ENCODE measurements around the gene TAAR8. TPM values are rescaled to one million over a fixed set of nuclear protein-coding genes. Genes with fewer than 3 reads are reported as not detected.

TAAR8 gene
- total and polyA plus RNA-seq, 2 experiments from 2014 or later, result not detected

- no peaks in the 10 kb centered on the region for H3K36me3 ChIP-seq (ENCODE audit: insufficient read depth)
- no peak overlapping the region for H3K27ac ChIP-seq (ENCODE audit: low read depth)
- Mint-ChIP-seq H3K27me3 (ENCODE audit: insufficient read depth, low read depth, poor library complexity) (no peaks in the 10 kb centered on the region), H3K36me3 (ENCODE audit: low read depth) (no peaks in the 10 kb centered on the region), H3K27ac (no peak overlapping the region), H3K4me1 (peaks cover 15% of the 10 kb centered on the region), H3K9me3 (no peaks in the 10 kb centered on the region; the same call in 2 of the 3 replicates), H3K4me3 (no peak overlapping the region)
- ATAC-seq (no peak), DNase-seq (ENCODE audit: low spot score) (no peak)
- H2AFZ ChIP-seq, result no peak overlapping the region
- H3K4me2 ChIP-seq, result peak overlapping the region; percentile 88
- peaks cover 10% of the 10 kb centered on the region for H4K20me1 ChIP-seq (replicated peaks; ENCODE audit: insufficient read depth)
- peak overlapping the region; percentile 70 for H3K4me3 ChIP-seq
- H3K27me3 ChIP-seq (ENCODE audit: insufficient read depth), result no peaks in the 10 kb centered on the region
- peaks cover 18% of the 10 kb centered on the region; the same call in 1 of the 2 replicates for H3K4me1 ChIP-seq (ENCODE audit: insufficient read depth)
- H3K79me2 ChIP-seq (replicated peaks; ENCODE audit: insufficient read depth), result peaks cover 62% of the 10 kb centered on the region
- no peaks in the 10 kb centered on the region for H3K9me2 ChIP-seq (ENCODE audit: insufficient read depth)
- no peaks in the 10 kb centered on the region for H3F3A ChIP-seq (replicated peaks; ENCODE audit: low read depth)
- TF ChIP-seq JUNB (IDR thresholded peaks at IDR 0.05; ENCODE audit: unreplicated experiment), result no peak
- no peak for TF ChIP-seq CTCF (conservative IDR thresholded peaks at IDR 0.05; ENCODE audit: low read depth in 2 of 2)
- TF ChIP-seq, protein P1, sequence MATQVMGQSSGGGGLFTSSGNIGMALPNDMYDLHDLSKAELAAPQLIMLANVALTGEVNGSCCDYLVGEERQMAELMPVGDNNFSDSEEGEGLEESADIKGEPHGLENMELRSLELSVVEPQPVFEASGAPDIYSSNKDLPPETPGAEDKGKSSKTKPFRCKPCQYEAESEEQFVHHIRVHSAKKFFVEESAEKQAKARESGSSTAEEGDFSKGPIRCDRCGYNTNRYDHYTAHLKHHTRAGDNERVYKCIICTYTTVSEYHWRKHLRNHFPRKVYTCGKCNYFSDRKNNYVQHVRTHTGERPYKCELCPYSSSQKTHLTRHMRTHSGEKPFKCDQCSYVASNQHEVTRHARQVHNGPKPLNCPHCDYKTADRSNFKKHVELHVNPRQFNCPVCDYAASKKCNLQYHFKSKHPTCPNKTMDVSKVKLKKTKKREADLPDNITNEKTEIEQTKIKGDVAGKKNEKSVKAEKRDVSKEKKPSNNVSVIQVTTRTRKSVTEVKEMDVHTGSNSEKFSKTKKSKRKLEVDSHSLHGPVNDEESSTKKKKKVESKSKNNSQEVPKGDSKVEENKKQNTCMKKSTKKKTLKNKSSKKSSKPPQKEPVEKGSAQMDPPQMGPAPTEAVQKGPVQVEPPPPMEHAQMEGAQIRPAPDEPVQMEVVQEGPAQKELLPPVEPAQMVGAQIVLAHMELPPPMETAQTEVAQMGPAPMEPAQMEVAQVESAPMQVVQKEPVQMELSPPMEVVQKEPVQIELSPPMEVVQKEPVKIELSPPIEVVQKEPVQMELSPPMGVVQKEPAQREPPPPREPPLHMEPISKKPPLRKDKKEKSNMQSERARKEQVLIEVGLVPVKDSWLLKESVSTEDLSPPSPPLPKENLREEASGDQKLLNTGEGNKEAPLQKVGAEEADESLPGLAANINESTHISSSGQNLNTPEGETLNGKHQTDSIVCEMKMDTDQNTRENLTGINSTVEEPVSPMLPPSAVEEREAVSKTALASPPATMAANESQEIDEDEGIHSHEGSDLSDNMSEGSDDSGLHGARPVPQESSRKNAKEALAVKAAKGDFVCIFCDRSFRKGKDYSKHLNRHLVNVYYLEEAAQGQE (IDR thresholded peaks at IDR 0.05; ENCODE audit: unreplicated experiment), result no peak
- TF ChIP-seq CREB1 (CRISPR knock-in tag; IDR thresholded peaks at IDR 0.05; ENCODE audit: low read depth), result no peak
- no peak for TF ChIP-seq ETS1 (IDR thresholded peaks at IDR 0.05)
- no peak for TF ChIP-seq ZNF114 (CRISPR knock-in tag; IDR thresholded peaks at IDR 0.05)
- TF ChIP-seq NANOG (IDR thresholded peaks at IDR 0.05; ENCODE audit: borderline replicate concordance), result no peak
- TF ChIP-seq EZH2phosphoT487 (IDR thresholded peaks at IDR 0.05; ENCODE audit: unreplicated experiment), result no peak
- no peak for TF ChIP-seq STAT1 (IDR thresholded peaks at IDR 0.05; ENCODE audit: unreplicated experiment)
- TF ChIP-seq, protein P2, sequence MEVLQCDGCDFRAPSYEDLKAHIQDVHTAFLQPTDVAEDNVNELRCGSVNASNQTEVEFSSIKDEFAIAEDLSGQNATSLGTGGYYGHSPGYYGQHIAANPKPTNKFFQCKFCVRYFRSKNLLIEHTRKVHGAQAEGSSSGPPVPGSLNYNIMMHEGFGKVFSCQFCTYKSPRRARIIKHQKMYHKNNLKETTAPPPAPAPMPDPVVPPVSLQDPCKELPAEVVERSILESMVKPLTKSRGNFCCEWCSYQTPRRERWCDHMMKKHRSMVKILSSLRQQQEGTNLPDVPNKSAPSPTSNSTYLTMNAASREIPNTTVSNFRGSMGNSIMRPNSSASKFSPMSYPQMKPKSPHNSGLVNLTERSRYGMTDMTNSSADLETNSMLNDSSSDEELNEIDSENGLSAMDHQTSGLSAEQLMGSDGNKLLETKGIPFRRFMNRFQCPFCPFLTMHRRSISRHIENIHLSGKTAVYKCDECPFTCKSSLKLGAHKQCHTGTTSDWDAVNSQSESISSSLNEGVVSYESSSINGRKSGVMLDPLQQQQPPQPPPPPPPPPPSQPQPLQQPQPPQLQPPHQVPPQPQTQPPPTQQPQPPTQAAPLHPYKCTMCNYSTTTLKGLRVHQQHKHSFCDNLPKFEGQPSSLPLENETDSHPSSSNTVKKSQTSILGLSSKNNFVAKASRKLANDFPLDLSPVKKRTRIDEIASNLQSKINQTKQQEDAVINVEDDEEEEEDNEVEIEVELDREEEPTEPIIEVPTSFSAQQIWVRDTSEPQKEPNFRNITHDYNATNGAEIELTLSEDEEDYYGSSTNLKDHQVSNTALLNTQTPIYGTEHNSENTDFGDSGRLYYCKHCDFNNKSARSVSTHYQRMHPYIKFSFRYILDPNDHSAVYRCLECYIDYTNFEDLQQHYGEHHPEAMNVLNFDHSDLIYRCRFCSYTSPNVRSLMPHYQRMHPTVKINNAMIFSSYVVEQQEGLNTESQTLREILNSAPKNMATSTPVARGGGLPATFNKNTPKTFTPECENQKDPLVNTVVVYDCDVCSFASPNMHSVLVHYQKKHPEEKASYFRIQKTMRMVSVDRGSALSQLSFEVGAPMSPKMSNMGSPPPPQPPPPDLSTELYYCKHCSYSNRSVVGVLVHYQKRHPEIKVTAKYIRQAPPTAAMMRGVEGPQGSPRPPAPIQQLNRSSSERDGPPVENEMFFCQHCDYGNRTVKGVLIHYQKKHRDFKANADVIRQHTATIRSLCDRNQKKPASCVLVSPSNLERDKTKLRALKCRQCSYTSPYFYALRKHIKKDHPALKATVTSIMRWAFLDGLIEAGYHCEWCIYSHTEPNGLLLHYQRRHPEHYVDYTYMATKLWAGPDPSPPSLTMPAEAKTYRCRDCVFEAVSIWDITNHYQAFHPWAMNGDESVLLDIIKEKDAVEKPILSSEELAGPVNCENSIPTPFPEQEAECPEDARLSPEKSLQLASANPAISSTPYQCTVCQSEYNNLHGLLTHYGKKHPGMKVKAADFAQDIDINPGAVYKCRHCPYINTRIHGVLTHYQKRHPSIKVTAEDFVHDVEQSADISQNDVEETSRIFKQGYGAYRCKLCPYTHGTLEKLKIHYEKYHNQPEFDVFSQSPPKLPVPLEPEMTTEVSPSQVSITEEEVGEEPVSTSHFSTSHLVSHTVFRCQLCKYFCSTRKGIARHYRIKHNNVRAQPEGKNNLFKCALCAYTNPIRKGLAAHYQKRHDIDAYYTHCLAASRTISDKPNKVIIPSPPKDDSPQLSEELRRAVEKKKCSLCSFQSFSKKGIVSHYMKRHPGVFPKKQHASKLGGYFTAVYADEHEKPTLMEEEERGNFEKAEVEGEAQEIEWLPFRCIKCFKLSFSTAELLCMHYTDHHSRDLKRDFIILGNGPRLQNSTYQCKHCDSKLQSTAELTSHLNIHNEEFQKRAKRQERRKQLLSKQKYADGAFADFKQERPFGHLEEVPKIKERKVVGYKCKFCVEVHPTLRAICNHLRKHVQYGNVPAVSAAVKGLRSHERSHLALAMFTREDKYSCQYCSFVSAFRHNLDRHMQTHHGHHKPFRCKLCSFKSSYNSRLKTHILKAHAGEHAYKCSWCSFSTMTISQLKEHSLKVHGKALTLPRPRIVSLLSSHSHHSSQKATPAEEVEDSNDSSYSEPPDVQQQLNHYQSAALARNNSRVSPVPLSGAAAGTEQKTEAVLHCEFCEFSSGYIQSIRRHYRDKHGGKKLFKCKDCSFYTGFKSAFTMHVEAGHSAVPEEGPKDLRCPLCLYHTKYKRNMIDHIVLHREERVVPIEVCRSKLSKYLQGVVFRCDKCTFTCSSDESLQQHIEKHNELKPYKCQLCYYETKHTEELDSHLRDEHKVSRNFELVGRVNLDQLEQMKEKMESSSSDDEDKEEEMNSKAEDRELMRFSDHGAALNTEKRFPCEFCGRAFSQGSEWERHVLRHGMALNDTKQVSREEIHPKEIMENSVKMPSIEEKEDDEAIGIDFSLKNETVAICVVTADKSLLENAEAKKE (CRISPR knock-in tag; IDR thresholded peaks at IDR 0.05), result no peak
- TF ChIP-seq ZNF331 (CRISPR knock-in tag; IDR thresholded peaks at IDR 0.05; ENCODE audit: low read depth), result no peak
Measured at GRCh38 chr6:132511210-132511830, 41.2 kb upstream of the TAAR8 start.
